OCI-LY3 (cell line): Measurements from ENCODE around the gene KRTAP10-9.
"Not testable (repeated sequence)": the region's sequence is repeated elsewhere in the genome, so short reads cannot be mapped to it uniquely, and the experiment has no call there.

Source experiments
- EZH2phosphoT487 ChIP-seq: fragments of 200-600 bp; shearing (Covaris generic); IDR thresholded peaks from 2 replicates; pipeline ENCODE4 v1.6.1; 2018; ENCODE audit warnings: antibody characterized with exemption, mixed run types, low read depth
- TF ChIP-seq, protein P1 (sequence below): fragments of 200-600, 300-600 bp; sonication (generic); IDR thresholded peaks from 2 replicates; pipeline ENCODE4 v1.5.1; 2014; ENCODE audit warnings: antibody characterized with exemption, low read length, low read depth

DNA sequence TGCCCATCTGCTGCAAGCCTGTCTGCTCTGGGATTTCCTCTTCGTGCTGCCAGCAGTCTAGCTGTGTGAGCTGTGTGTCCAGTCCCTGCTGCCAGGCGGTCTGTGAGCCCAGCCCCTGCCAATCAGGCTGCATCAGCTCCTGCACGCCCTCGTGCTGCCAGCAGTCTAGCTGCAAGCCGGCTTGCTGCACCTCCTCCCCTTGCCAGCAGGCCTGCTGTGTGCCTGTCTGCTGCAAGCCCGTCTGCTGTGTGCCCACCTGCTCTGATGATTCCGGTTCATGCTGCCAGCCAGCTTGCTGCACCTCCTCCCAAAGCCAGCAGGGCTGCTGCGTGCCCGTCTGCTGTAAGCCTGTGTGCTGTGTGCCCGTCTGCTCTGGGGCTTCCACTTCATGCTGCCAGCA lies 25.8 kb upstream of the KRTAP10-9 start:
- TF ChIP-seq, protein P1, sequence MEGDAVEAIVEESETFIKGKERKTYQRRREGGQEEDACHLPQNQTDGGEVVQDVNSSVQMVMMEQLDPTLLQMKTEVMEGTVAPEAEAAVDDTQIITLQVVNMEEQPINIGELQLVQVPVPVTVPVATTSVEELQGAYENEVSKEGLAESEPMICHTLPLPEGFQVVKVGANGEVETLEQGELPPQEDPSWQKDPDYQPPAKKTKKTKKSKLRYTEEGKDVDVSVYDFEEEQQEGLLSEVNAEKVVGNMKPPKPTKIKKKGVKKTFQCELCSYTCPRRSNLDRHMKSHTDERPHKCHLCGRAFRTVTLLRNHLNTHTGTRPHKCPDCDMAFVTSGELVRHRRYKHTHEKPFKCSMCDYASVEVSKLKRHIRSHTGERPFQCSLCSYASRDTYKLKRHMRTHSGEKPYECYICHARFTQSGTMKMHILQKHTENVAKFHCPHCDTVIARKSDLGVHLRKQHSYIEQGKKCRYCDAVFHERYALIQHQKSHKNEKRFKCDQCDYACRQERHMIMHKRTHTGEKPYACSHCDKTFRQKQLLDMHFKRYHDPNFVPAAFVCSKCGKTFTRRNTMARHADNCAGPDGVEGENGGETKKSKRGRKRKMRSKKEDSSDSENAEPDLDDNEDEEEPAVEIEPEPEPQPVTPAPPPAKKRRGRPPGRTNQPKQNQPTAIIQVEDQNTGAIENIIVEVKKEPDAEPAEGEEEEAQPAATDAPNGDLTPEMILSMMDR = not testable (repeated sequence)
- TF ChIP-seq EZH2phosphoT487 = not testable (repeated sequence)
